ENCODE data around the gene CTAGE1. TPM values are rescaled to one million over a fixed set of nuclear protein-coding genes. Genes with fewer than 3 reads are reported as not detected.

The CTAGE1 gene
- total RNA-seq, 3 donors from 2014 or later, result not detected

GRCh38 chr18:22427822-22428549 is 10.3 kb upstream of the CTAGE1 start:
- TF ChIP-seq POLR2AphosphoS5 (IDR thresholded peaks at IDR 0.05) (no peak), POLR2A (IDR thresholded peaks at IDR 0.05) (no peak), CTCF (IDR thresholded peaks at IDR 0.05) (no peak)
- Histone ChIP-seq H3K4me3 (no peak overlapping the region), H3K27me3 (no peaks in the 10 kb centered on the region), H3K4me1 (no peaks in the 10 kb centered on the region), H3K27ac (no peak overlapping the region), H3K9me3 (no peaks in the 10 kb centered on the region), H3K36me3 (no peaks in the 10 kb centered on the region)
- intact Hi-C loops (cut with DNase I; ENCODE audit: low total_unique reads), result no loop called here
- DNase-seq (ENCODE audit: low spot score in 2 of 2), result no peak

GRCh38 chr18:22424565-22424963 is 6.8 kb upstream of the CTAGE1 start:
- Histone ChIP-seq H3K9me3 (no peaks in the 10 kb centered on the region), H3K36me3 (no peaks in the 10 kb centered on the region), H3K4me3 (no peak overlapping the region), H3K27ac (no peak overlapping the region), H3K4me1 (no peaks in the 10 kb centered on the region), H3K27me3 (no peaks in the 10 kb centered on the region)
- DNase-seq (ENCODE audit: low spot score in 2 of 2), result no peak
- intact Hi-C loops (cut with DNase I; ENCODE audit: low total_unique reads), result no loop called here
- TF ChIP-seq CTCF (IDR thresholded peaks at IDR 0.05) (no peak), POLR2AphosphoS5 (IDR thresholded peaks at IDR 0.05) (no peak)

GRCh38 chr18:22423878-22424564 is 6.3 kb upstream of the CTAGE1 start:
- Histone ChIP-seq H3K4me3 (no peak overlapping the region), H3K27me3 (no peaks in the 10 kb centered on the region), H3K4me1 (no peaks in the 10 kb centered on the region), H3K27ac (no peak overlapping the region), H3K9me3 (no peaks in the 10 kb centered on the region), H3K36me3 (no peaks in the 10 kb centered on the region)
- intact Hi-C loops (cut with DNase I; ENCODE audit: low total_unique reads), result no loop called here
- TF ChIP-seq POLR2A (IDR thresholded peaks at IDR 0.05) (no peak), CTCF (IDR thresholded peaks at IDR 0.05) (no peak), POLR2AphosphoS5 (IDR thresholded peaks at IDR 0.05) (no peak)
- DNase-seq (ENCODE audit: low spot score in 2 of 2), result no peak

- no peaks in the 10 kb centered on the region for H3K27me3 ChIP-seq
- no peak for DNase-seq (ENCODE audit: low spot score in 2 of 2)
- no peak for TF ChIP-seq POLR2A (IDR thresholded peaks at IDR 0.05)
- no peak for TF ChIP-seq CTCF (IDR thresholded peaks at IDR 0.05)
- TF ChIP-seq POLR2AphosphoS5 (IDR thresholded peaks at IDR 0.05), result no peak
- no peaks in the 10 kb centered on the region for H3K4me1 ChIP-seq
- intact Hi-C loops (cut with DNase I; ENCODE audit: low total_unique reads), result no loop called here
- no peaks in the 10 kb centered on the region for H3K36me3 ChIP-seq
- no peak overlapping the region for H3K27ac ChIP-seq
- no peak overlapping the region for H3K4me3 ChIP-seq
- no peaks in the 10 kb centered on the region for H3K9me3 ChIP-seq
Observed at GRCh38 chr18:22422909-22423548, 5.3 kb upstream of the CTAGE1 start.

- no peak for DNase-seq (ENCODE audit: low spot score in 2 of 2)
- Histone ChIP-seq H3K36me3 (no peaks in the 10 kb centered on the region), H3K27me3 (no peaks in the 10 kb centered on the region), H3K4me1 (no peaks in the 10 kb centered on the region), H3K27ac (no peak overlapping the region), H3K9me3 (no peaks in the 10 kb centered on the region), H3K4me3 (no peak overlapping the region)
- TF ChIP-seq CTCF (IDR thresholded peaks at IDR 0.05), result no peak
- no peak for TF ChIP-seq POLR2A (IDR thresholded peaks at IDR 0.05)
- no peak for TF ChIP-seq POLR2AphosphoS5 (IDR thresholded peaks at IDR 0.05)
- intact Hi-C loops (cut with DNase I; ENCODE audit: low total_unique reads), result no loop called here
Observed at GRCh38 chr18:22420652-22421051, 2.9 kb upstream of the CTAGE1 start.
